OCI-LY3 (cell line): ENCODE results near the gene GARIN5B.

Source experiments
- H2AFZ ChIP-seq: fragments of 200-600, 300-600 bp; shearing (Covaris generic); 2 replicates; pipeline ENCODE4 v1.6.0; 2014; ENCODE audit warnings: antibody characterized with exemption, low read depth, low read length
- H3K27ac ChIP-seq: fragments of 200-600, 300-600 bp; sonication (generic); 2 replicates; pipeline ENCODE4 v1.5.1; 2014; ENCODE audit warnings: mild to moderate bottlenecking, low read length, moderate library complexity, mixed read lengths
- H3K27me3 ChIP-seq: fragments of 200-600, 300-600 bp; sonication (generic); 2 replicates; pipeline ENCODE4 v1.6.1; 2014; ENCODE audit warnings: low read depth, low read length, mixed read lengths
- H3K36me3 ChIP-seq: fragments of 200-600, 300-600 bp; sonication (generic); replicated peaks from 2 replicates; pipeline ENCODE3; 2014; ENCODE audit warnings: low read depth, low read length, mixed read lengths
- H3K4me1 ChIP-seq: fragments of 300-600, 200-600 bp; sonication (generic); 2 replicates; pipeline ENCODE4 v1.6.1; 2014; ENCODE audit warnings: low read length, mixed read lengths
- H3K4me2 ChIP-seq: fragments of 200-600, 300-600 bp; sonication (generic); 2 replicates; pipeline ENCODE4 v1.6.1; 2014; ENCODE audit warnings: low read length, mixed read lengths
- H3K4me3 ChIP-seq: fragments of 300-600, 200-600 bp; sonication (generic); 2 replicates; pipeline ENCODE4 v1.5.1; 2014; ENCODE audit warnings: antibody characterized with exemption, mild to moderate bottlenecking, low read length, moderate library complexity
- H3K79me2 ChIP-seq: fragments of 300-600, 200-600 bp; shearing (Covaris generic); 2 replicates; pipeline ENCODE4 v1.6.1; 2014; ENCODE audit warnings: mild to moderate bottlenecking, low read length, mixed read lengths
- H3K9ac ChIP-seq: fragments of 300-600, 200-600 bp; shearing (Covaris generic); 2 replicates; pipeline ENCODE4 v1.6.0; 2014; ENCODE audit warnings: mild to moderate bottlenecking, low read length, moderate library complexity
- H3K9me3 ChIP-seq: fragments of 200-600, 300-600 bp; shearing (Covaris generic); 2 replicates; pipeline ENCODE4 v1.6.1; 2014; ENCODE audit warnings: low read length, mixed read lengths; ENCODE audit not compliant: insufficient read depth
- H4K20me1 ChIP-seq: fragments of 200-600, 300-600 bp; sonication (generic); 2 replicates; pipeline ENCODE4 v1.6.1; 2016; ENCODE audit warnings: low read length, mixed read lengths; ENCODE audit not compliant: insufficient read depth
- CTCF ChIP-seq: fragments of 200-600, 300-600 bp; sonication (generic); IDR thresholded peaks from 2 replicates; pipeline ENCODE4 v1.5.1; 2014; ENCODE audit warnings: antibody characterized with exemption, low read length, low read depth
- EZH2phosphoT487 ChIP-seq: fragments of 200-600 bp; shearing (Covaris generic); IDR thresholded peaks from 2 replicates; pipeline ENCODE4 v1.6.1; 2018; ENCODE audit warnings: antibody characterized with exemption, mixed run types, low read depth

Gene GARIN5B

DNA sequence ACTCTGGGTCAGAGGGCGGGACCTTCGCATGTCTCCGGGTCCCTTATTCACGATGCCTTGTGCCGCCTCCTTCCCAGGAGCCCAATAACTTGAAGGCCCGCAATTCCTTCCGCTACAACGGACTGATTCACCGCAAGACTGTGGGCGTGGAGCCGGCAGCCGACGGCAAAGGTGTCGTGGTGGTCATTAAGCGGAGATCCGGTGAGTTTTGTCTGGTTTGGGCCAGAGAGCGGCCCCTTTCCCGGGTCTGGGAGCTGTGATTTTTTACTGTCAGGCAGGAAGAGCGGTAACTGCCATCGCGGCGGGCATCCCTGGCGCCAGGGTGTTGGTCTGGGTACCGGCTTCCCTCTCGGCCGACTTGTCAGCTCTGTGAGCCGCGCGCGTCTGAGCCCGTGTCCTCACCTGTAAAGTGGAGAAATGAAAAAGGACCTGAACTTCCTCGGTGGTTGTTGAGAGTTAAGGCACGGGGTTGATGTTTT lies 23.5 kb upstream of the GARIN5B start:
- peaks cover 64% of the 10 kb centered on the region for H3K36me3 ChIP-seq
- peaks cover 31% of the 10 kb centered on the region for H3K4me1 ChIP-seq
- peak overlapping the region; percentile 94 for H3K9ac ChIP-seq
- peak overlapping the region; percentile 89 for H3K27ac ChIP-seq
- peaks cover 64% of the 10 kb centered on the region for H3K79me2 ChIP-seq
- peak overlapping the region; percentile 99 for H3K4me2 ChIP-seq
- no peak overlapping the region for H2AFZ ChIP-seq
- peak overlapping the region; percentile 81 for H3K4me3 ChIP-seq
- H4K20me1 ChIP-seq, result peaks cover 55% of the 10 kb centered on the region
- TF ChIP-seq CTCF (no peak), EZH2phosphoT487 (no peak)
- no peaks in the 10 kb centered on the region for H3K27me3 ChIP-seq
- H3K9me3 ChIP-seq, result no peaks in the 10 kb centered on the region

GRCh38 chr19:55385724-55386492 lies 22.8 kb upstream of the GARIN5B start, which contains the start of gene RPL28:
TSS of gene RPL28 (plus strand) at chr19:55385932. CDS start at chr19:55386358, 426 bp downstream.
- peak within 1 kb of the TSS; percentile 99 for H3K4me2 ChIP-seq
- peak within 1 kb of the TSS; percentile 89 for H3K27ac ChIP-seq
- peak within 1 kb of the TSS; percentile 94 for H3K9ac ChIP-seq
- peak within 1 kb of the TSS; percentile 85 for H2AFZ ChIP-seq
- H3K9me3 ChIP-seq, result no peaks in the 10 kb centered on the region
- H4K20me1 ChIP-seq, result peaks cover 49% of the 10 kb centered on the region
- H3K79me2 ChIP-seq, result peaks cover 66% of the 10 kb centered on the region
- TF ChIP-seq EZH2phosphoT487 (no peak), CTCF (no peak)
- no peaks in the 10 kb centered on the region for H3K27me3 ChIP-seq
- peaks cover 58% of the 10 kb centered on the region for H3K36me3 ChIP-seq
- H3K4me1 ChIP-seq, result peaks cover 31% of the 10 kb centered on the region
- H3K4me3 ChIP-seq, result peak within 1 kb of the TSS; percentile 81

- Histone ChIP-seq H3K9me3 (no peaks in the 10 kb centered on the region), H3K4me1 (peaks cover 31% of the 10 kb centered on the region), H4K20me1 (peaks cover 41% of the 10 kb centered on the region), H3K36me3 (peaks cover 53% of the 10 kb centered on the region), H3K27ac (peak overlapping the region; percentile 89), H3K4me3 (peak overlapping the region; percentile 81), H3K9ac (peak overlapping the region; percentile 93), H3K4me2 (peak overlapping the region; percentile 99), H3K27me3 (no peaks in the 10 kb centered on the region), H2AFZ (peak overlapping the region; percentile 85), H3K79me2 (peaks cover 66% of the 10 kb centered on the region)
- TF ChIP-seq EZH2phosphoT487 (no peak), CTCF (no peak)
These were observed 22.1 kb upstream of the GARIN5B start for GRCh38 chr19:55384920-55385723.
